LNCAP (cell line): ENCODE results near the gene EPN1.

Experiments used
- TF ChIP-seq, protein P1 (sequence below): fragments of 450-650 bp; IDR thresholded peaks from 2 replicates; pipeline ENCODE4 v1.5.1; 2017; ENCODE audit warnings: mild to moderate bottlenecking

Gene EPN1

DNA sequence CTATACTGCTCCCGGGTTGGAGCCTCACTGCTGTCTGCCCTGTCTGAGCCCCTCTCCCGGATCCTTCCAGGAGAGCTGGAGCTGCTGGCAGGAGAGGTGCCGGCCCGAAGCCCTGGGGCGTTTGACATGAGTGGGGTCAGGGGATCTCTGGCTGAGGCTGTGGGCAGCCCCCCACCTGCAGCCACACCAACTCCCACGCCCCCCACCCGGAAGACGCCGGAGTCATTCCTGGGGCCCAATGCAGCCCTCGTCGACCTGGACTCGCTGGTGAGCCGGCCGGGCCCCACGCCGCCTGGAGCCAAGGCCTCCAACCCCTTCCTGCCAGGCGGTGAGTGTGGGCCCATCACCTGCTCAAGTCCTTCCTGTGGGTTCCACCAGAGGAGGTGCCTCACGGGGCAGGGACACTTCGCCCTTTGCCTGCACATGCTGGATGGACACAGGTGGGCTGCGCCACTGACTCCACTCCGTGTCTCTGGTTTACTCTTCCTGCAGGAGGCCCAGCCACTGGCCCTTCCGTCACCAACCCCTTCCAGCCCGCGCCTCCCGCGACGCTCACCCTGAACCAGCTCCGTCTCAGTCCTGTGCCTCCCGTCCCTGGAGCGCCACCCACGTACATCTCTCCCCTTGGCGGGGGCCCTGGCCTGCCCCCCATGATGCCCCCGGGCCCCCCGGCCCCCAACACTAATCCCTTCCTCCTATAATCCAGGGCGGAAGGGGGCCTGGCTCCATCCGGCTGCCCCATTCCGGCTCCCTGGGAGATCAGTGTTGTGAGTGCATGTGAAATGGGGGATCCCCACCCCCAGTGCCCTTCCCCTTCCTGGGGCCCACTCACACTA is 19.8 kb downstream of the EPN1 start:
- TF ChIP-seq, protein P1, sequence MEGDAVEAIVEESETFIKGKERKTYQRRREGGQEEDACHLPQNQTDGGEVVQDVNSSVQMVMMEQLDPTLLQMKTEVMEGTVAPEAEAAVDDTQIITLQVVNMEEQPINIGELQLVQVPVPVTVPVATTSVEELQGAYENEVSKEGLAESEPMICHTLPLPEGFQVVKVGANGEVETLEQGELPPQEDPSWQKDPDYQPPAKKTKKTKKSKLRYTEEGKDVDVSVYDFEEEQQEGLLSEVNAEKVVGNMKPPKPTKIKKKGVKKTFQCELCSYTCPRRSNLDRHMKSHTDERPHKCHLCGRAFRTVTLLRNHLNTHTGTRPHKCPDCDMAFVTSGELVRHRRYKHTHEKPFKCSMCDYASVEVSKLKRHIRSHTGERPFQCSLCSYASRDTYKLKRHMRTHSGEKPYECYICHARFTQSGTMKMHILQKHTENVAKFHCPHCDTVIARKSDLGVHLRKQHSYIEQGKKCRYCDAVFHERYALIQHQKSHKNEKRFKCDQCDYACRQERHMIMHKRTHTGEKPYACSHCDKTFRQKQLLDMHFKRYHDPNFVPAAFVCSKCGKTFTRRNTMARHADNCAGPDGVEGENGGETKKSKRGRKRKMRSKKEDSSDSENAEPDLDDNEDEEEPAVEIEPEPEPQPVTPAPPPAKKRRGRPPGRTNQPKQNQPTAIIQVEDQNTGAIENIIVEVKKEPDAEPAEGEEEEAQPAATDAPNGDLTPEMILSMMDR: no peak

DNA sequence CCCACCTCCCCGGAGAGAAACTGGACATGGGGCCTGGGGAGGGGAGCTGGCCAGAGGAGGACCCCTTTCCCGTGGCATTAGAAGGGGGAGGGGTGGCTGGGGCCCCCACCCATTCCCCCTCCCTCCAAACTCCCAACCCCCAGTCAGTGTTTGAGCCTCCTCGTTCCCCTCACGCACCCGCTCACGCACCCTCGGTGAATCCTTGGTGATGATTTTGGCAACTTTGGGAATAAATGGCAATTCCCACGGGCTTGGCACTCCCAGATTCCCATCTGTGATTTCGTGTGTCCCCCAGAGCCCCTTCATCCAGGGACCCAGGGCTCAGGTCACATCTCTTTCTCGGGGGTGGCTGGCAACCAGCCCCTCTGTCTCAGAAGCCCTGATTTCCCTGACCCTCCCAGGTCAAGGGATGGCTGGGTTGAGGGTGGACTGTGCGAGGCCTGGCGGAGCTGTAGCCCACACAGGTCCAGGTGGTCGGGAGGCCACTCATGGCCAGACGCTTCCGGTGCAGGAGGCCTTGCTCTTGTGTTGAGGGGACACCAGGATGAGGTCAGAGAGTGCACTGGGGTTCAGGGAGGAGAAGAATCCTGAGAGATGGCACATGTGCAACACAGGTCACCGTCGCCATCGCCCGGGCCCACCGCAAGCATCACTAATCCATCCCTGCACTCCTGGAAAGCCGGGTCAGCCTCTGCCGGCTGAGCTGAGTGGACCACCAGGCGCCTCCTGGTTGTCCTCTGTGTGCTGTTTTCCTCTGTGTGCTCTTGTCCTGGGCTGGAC is 20.7 kb downstream of the EPN1 start:
- TF ChIP-seq, protein P1: no peak

DNA sequence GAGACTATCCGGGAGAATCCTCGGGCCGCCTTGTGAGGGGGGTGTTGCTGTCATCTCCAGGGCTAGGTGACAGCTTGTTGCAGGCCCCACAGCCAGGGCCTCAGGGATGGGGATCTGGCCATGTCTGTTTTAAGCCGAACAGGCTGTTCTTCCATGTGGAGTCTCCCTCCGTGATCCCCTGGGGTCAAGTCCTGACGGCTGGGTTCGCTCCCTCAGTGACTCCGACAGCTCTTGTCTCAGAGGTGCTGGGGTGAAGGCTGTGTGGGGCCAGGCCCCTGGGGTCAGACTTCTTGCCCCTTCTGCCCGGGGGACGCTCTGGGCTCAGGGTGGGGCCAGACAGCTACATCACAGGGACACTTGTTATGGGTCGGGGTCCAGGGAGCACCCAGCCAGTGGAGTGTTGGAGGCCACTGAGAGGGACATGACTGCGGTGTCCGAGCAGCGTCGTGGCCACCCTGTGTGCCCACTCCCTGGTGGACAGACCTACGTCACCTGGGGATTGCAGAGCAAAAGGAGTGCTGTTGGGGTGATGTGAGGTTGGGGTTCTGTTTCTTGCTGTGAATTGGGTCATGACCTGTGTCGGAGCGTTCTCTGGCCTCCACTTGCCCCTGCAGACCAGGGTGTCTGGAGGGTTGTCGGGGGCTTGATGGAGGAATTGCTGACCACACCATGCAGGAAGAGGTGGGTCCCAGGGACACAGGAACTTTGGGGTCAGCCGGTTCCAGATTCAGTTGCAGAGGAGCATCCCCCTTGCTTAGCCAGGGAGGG is 21.5 kb downstream of the EPN1 start:
- TF ChIP-seq, protein P1: no peak

DNA sequence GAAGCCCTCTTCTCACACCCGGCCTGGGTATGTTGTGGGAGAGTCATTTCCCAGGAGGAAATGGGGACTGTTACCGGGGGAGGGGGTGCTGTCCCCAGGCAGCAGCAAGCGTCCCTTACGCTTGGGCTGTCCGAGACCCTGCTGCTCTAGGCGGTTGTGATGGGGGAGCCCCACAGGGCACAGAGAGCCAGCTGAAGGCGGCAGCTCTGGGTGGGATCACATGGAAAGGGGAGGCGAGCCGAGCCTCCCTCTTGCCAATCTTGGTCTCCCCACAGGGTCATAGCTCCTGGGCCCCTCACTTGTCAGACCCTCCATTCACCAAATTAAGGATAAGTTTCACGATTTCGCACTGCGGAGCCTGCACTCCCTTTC is 22.0 kb downstream of the EPN1 start:
- TF ChIP-seq, protein P1: no peak

DNA sequence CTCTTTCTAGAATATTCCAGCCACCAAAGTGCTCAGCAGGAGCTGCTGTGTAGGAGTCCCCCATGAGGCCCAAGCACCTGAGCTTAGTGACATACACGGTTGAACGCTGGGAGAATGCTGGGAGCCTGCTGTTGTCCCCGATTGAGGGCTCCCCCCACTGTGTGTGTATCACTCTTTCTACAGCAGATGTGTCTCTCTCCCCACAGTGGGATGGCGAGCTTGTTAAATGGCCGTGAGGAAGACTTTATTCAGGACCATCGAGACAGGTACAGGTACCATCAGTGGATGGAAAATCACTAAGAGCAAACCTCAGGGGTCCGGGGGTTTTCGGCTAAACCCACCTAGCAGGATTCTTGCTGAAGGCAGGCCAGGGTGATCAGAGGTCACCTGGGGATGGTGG is 22.7 kb downstream of the EPN1 start:
- TF ChIP-seq, protein P1: no peak

DNA sequence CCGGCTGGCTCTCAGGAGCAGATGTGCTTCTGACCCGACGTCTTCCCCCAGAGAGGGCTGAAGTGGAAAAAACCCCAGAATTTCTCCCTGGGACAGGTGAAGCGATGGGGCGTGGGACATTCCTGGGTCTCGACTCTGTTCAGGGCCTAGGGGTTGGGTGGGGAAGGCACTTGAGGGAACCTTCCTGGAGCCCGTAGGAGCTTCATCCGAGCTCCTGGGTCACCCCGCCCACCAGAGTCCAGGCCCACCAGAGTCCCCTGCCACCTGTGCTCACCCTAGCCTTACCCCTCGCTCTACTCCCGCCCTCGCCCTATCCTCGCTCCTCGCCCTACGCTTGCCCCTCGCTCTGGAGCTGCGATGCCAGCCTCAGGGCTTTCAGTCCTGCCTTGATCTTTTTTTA is 23.2 kb downstream of the EPN1 start:
- TF ChIP-seq, protein P1: no peak

DNA sequence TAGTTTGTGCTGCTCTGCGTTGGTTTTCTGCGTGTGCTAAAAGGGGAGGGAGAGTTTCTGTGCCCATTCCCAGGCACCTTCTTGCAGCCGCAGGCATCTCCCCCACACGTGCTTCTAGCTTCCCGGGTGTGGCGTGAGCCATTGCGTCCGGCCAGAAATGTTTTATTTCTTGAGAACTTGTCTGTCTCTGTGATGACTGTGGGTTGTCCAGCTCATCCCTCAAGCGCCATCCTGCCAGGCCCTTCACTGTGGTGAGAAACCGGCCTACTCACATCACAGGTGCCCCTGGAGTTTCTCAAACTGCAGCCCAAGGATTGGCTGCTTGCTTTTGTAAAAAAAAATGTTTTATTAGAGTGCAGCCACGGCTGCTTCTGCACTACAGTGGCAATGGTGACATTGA is 24.2 kb downstream of the EPN1 start:
- TF ChIP-seq, protein P1: no peak
